Rectal smooth muscle tissue (tissue), 1 donor: ENCODE measurements around the gene GALK2.
"Not testable (repeated sequence)": the region's sequence is repeated elsewhere in the genome, so short reads cannot be mapped to it uniquely, and the experiment has no call there.

Source experiments
- H3K27ac ChIP-seq: one replicate; pipeline ENCODE4 v1.7.0; 2013; ENCODE audit warnings: low read depth, low read length, inconsistent platforms
- H3K27me3 ChIP-seq: one replicate; pipeline ENCODE4 v1.7.0; 2013; ENCODE audit warnings: low read length; ENCODE audit not compliant: control insufficient read depth, insufficient read depth
- H3K36me3 ChIP-seq: one replicate; pipeline ENCODE4 v1.7.0; 2013; ENCODE audit warnings: low read length; ENCODE audit not compliant: control insufficient read depth, insufficient read depth
- H3K4me1 ChIP-seq: one replicate; pipeline ENCODE4 v1.7.0; 2013; ENCODE audit warnings: low read length; ENCODE audit not compliant: control insufficient read depth, insufficient read depth
- H3K4me3 ChIP-seq: one replicate; pipeline ENCODE4 v1.7.0; 2013; ENCODE audit warnings: low read length
- H3K9ac ChIP-seq: one replicate; pipeline ENCODE4 v1.7.0; 2013; ENCODE audit warnings: low read length

Gene GALK2

DNA sequence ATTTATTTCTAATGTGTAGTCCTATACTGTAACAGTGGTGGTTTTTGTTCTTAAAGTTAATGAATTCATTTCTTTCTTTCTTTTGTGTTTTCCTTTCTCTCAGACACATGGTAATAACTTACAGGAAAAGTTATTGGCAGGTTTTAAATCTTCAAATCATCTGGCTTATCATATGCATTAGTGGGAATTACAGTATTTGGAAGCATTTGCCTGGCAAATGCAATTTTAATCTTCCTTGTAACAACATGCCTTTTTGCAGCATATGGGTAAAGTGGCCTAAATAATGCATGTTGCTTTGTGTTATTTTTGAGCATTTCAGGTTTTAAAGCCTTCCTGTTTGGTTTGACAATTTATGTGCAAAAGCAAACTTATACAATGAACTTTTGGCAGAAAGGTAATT is 66.8 kb downstream of the GALK2 start:
- Histone ChIP-seq H3K9ac (no peak overlapping the region), H3K4me3 (no peak overlapping the region), H3K27ac (no peak overlapping the region), H3K36me3 (no peaks in the 10 kb centered on the region), H3K27me3 (no peaks in the 10 kb centered on the region), H3K4me1 (peaks cover 35% of the 10 kb centered on the region)

DNA sequence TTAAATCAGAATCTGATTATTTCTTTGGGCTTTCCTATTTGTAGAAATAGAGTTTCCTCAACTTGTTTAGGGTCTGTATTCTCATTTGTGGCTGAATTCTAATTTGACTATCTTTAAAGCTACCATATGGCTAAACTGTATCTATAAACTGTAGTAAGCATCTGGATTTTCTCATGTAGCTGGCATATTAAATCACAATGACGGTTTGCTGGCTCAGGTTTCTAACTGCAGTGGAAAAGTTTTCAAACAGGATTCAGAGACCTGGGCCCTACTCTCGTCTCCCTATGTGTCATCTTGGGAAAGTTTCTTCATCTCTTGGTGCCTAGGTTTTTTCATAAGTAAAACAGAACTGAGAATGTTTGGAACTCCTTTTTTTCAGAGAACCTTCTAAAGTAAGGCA is 68.3 kb downstream of the GALK2 start:
- Histone ChIP-seq H3K9ac (no peak overlapping the region), H3K4me1 (peaks cover 42% of the 10 kb centered on the region), H3K36me3 (no peaks in the 10 kb centered on the region), H3K27me3 (no peaks in the 10 kb centered on the region), H3K4me3 (no peak overlapping the region), H3K27ac (peak overlapping the region; percentile 66)

DNA sequence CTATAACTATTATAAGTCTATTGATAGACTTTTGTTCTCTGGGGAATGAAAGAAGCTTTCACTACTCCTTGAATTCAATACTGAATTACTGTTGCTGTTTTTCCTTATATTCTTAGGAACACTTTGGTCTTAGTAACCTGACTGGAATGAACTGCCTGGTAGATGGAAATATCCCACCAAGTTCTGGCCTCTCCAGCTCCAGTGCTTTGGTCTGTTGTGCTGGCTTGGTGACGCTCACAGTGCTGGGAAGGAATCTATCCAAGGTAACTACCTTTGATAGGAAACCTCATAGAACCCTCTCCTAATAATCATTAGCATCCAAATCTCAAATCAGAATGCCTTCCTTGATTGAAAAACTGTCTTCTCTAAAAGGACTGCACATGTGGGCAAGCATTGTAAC is 69.1 kb downstream of the GALK2 start:
- Histone ChIP-seq H3K9ac (no peak overlapping the region), H3K4me3 (no peak overlapping the region)

DNA sequence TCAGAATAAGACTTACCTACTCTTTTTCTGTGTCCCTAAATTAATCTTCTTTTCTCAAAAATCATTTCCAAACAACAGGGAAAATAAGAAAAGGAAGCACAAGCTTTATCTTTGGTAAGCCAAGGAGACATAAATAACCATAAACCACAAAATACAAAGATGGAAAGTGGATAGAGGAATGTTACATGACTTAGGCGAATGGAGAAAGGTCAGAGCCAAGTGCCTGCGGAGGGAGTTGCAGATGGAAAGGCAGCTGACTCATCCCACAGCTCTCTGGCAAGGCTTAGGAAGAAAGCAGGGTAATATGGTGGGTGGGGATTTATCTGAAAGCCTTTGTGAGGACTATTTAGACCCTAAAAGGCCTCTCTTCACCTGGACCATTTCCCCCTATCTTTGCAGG is 72.8 kb downstream of the GALK2 start:
- H3K9ac ChIP-seq: no peak overlapping the region
- H3K4me3 ChIP-seq: no peak overlapping the region
- no peak overlapping the region for H3K27ac ChIP-seq
- peaks cover 35% of the 10 kb centered on the region for H3K4me1 ChIP-seq
- no peaks in the 10 kb centered on the region for H3K27me3 ChIP-seq
- H3K36me3 ChIP-seq: no peaks in the 10 kb centered on the region

More for the DNA sequence above, 69.1 kb downstream of the GALK2 start:
- no peaks in the 10 kb centered on the region for H3K27me3 ChIP-seq
- peak overlapping the region; percentile 72 for H3K27ac ChIP-seq
- H3K36me3 ChIP-seq: no peaks in the 10 kb centered on the region
- peaks cover 42% of the 10 kb centered on the region for H3K4me1 ChIP-seq

DNA sequence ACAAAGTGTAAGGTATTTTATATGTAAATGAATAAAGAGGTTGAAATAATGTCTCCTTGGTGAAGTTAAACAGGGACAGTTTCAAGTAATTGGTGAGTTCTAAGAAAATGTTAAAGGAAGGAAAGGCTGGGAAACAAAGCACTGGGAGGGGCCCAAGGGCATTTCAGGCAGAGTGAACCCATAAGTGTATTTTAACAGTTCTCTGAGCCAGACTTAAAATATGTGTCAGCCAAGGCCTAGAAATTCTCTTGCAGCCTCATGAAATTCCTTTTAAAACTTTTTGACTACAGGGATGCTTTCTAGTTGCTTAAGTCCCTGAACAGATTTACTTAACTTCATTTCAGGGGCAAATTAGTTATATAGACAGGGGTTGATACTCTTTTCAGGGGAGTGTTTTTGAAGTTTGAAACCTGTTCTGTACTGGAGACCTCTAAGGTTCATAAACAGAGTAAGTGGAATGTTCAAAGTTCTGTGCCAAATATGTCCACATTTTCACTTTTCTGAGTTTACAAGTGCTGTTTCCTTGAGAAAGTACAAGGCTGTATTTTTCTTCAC is 77.6 kb downstream of the GALK2 start:
- Histone ChIP-seq H3K4me3 (no peak overlapping the region), H3K9ac (no peak overlapping the region), H3K36me3 (no peaks in the 10 kb centered on the region), H3K27ac (peak overlapping the region; percentile 33), H3K4me1 (peaks cover 13% of the 10 kb centered on the region), H3K27me3 (no peaks in the 10 kb centered on the region)

DNA sequence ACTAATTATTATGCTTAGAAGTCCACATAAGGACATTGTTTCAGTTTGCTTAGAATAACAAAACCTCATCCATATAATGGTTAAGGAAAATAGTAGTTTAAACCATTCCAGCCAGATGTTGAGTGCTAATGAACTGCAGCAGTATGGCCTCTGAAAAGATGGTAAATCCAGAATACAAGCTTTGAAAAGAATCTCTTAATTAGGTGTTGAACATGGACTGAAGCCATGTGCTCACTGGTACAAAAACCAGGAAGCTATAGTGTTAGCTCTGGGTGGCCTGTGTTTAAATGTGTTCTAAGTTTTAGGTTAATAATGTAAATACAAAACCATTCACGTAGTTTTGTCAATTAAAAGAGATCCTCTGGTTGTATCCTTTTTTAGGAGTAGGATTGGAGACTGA is 78.2 kb downstream of the GALK2 start:
- Histone ChIP-seq H3K27me3 (no peaks in the 10 kb centered on the region), H3K4me1 (peaks cover 6% of the 10 kb centered on the region), H3K36me3 (no peaks in the 10 kb centered on the region), H3K9ac (no peak overlapping the region), H3K27ac (peak overlapping the region; percentile 33), H3K4me3 (no peak overlapping the region)

DNA sequence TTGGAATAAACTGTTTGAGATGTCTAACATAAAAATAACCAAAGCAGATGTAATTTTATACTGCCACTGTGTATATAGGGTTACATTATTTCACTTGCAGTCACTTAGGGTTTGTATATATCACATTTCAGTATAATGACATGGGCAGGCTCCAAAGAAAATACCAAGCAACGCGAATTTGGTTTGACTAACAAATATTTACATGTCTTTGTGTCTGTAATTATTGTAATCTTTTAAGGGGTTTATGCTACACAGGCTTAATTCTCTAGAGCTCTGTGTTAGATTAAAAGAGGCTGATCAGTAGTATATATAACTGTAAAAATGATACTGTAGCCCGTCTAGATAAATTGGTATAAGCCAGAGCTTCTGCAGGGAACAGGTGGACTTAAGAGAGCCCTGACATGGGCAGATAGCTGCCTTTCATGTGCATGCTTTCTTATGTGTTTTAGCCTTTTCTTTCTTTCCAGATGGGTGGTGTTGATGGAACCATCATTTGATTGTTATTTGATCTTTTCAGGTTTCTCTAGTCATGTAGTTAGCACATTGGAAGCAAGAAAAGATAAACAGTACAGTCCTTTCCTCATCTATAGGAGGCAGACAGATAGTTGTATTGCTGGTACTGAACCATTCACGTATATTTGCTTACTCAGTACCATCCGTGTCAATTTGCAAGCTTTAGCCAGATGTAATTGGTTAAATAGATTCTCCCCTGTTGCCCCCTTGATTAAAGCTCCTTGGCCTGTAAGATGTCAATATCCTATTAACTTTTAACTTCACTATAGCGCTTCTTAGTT is 86.1 kb downstream of the GALK2 start:
- Histone ChIP-seq H3K4me3 (no peak overlapping the region), H3K9ac (no peak overlapping the region), H3K36me3 (no peaks in the 10 kb centered on the region)

DNA sequence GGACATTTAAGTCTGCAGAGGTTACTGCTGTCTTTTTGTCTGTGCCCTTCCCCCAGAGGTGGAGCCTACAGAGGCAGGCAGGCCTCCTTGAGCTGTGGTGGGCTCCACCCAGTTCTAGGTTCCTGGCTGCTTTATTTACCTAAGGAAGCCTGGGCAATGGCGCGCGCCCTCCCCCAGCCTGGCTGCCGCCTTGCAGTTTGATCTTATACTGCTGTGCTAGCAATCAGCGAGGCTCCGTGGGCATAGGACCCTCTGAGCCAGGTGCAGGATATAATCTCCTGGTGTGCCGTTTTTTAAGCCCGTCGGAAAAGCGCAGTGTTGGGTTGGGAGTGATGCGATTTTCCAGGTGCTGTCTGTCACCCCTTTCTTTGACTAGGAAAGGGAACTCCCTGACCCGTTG is 95.1 kb downstream of the GALK2 start:
- H3K27me3 ChIP-seq, H3K36me3 ChIP-seq, H3K4me1 ChIP-seq, H3K9ac ChIP-seq, H3K4me3 ChIP-seq, H3K27ac ChIP-seq: not testable (repeated sequence)

More for the DNA sequence above, 86.1 kb downstream of the GALK2 start:
- no peaks in the 10 kb centered on the region for H3K4me1 ChIP-seq
- no peaks in the 10 kb centered on the region for H3K27me3 ChIP-seq
- no peak overlapping the region for H3K27ac ChIP-seq

DNA sequence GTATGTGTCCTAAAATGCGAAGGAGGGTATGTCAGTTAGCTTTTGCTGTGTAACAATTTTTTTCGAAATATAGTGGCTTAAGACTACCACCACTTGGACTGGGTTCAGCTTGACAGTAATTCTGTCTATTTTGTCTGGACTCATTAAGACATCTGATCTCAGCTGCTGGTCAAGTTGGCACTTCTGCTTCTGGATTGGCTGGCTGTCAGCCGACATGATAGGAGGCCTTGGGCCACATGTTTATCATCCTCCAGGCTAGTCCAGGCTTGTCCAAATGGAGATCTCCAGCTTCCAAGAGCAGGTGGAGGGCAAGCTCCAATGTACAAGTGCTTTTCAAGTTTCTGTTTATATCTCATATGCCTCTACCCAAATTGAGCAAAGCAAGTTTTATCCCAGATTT is 95.9 kb downstream of the GALK2 start:
- Histone ChIP-seq H3K4me3 (no peak overlapping the region), H3K27ac (no peak overlapping the region), H3K9ac (no peak overlapping the region), H3K36me3 (no peaks in the 10 kb centered on the region), H3K4me1 (no peaks in the 10 kb centered on the region), H3K27me3 (no peaks in the 10 kb centered on the region)

DNA sequence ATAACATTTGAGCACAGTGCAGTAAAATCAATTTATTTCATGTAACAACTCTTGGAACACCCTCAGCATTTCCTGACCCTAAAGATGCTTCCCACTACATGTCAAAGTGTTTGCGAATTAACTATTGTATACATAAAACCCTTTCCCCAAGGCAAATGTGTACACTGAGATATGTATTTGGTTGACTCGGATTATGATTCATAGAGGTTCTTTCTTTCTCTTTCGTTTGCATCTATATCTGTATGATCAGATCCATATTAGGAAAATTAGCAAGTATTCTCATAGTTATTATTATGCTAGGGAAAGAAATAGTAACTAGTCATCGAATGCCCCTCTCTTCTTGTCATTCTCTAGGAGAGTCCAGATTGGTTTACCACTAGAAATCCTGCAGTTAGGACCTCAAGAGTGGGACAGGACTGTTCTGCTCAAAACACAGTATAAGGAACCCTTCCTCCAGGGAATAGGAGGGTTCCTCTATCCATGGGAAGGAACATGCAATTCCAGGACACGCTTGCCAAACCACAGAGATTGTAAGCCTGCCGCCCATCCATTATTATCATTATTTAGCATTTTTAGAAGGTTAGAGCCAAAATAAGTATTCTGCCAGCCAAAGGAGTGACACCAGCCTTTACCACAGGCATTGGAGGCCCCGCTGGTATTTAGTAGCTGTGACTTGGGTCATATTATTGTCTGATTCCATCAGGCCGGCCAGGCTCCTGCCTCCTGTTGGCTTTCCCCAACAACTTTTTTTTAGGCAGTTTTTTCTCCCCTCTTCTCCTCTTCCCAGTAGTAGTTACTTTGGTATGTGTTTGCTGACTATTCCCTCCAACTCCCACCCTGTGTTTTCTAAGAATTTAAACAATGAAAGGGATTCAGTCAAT is 100.7 kb downstream of the GALK2 start:
- no peak overlapping the region for H3K27ac ChIP-seq
- H3K9ac ChIP-seq: no peak overlapping the region
- H3K36me3 ChIP-seq: no peaks in the 10 kb centered on the region
- no peak overlapping the region for H3K4me3 ChIP-seq
- H3K27me3 ChIP-seq: no peaks in the 10 kb centered on the region
- no peaks in the 10 kb centered on the region for H3K4me1 ChIP-seq

DNA sequence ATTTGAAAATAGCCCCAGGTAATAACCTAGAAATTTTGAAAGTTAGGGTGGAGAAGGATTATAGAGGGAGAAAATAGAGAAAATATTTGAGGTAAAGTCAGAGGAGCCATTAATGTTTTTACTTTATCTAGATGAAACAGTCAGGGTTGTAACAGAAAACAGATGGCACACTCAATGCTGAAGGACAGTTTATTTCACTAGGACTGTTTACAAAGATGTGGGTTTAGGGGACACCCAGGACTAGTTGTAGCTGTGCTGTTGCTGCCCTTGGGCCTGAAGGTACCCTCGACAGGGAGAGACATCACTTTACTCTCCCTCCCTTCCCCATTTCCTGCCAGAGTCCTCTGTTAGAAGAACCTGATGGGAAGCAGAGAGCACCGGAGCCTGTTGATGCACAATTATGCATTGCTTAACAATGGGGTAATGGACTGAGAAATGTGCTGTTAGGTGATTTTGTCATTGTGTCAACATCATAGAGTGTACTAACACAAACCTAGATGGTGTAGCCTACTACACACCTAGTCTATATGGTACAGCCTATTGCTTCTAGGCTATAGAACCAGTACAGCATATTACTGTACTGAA is 103.8 kb downstream of the GALK2 start:
- H3K4me3 ChIP-seq: no peak overlapping the region
- no peaks in the 10 kb centered on the region for H3K36me3 ChIP-seq
- no peak overlapping the region for H3K9ac ChIP-seq
- no peaks in the 10 kb centered on the region for H3K27me3 ChIP-seq
- H3K27ac ChIP-seq: no peak overlapping the region
- H3K4me1 ChIP-seq: no peaks in the 10 kb centered on the region

DNA sequence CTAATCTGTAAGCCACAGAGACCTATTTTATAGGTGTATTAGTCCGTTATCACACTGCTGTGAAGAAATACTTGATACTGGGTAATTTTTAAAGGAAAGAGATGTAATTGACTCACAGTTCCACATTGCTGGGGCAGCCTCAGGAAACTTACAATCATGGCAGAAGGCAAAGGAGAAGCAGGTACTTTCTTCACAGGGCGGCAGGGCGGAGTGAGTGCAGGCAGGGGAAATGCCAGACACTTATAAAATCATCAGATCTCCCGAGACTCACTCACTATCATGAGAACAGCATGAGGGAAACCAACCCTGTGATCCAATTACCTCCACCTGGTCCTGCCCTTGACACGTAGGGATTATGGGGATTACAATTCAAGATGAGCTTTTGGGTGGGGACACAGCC is 108.7 kb downstream of the GALK2 start:
- H3K27ac ChIP-seq: no peak overlapping the region
- no peak overlapping the region for H3K9ac ChIP-seq
- H3K36me3 ChIP-seq: no peaks in the 10 kb centered on the region
- no peaks in the 10 kb centered on the region for H3K27me3 ChIP-seq
- H3K4me3 ChIP-seq: no peak overlapping the region
- H3K4me1 ChIP-seq: no peaks in the 10 kb centered on the region
